MCF 10A (cell line): Measurements from ENCODE around the gene ABCB9. TPM values are rescaled to one million over a fixed set of nuclear protein-coding genes. Genes with fewer than 3 reads are reported as not detected.

Experiments used
- BruUV-seq: library from RNA; stranded (reverse); fragments of 400-500 nt; replicated peaks from 2 replicates; lab custom pipeline; 2021; lab: Mats Ljungman, UMichigan
- CTCF ChIA-PET: fragments of 300-600 bp; sonication (Branson Sonifier 250); formaldehyde crosslinking; extraction: SDS; loops from one replicate; lab custom pipeline; 2021; ENCODE audit warnings: antibody characterized with exemption, inconsistent platforms; lab: Yijun Ruan, JAX
- POLR2A ChIA-PET: fragments of 300-600, 350-650 bp; sonication (Branson Sonifier 250); formaldehyde crosslinking; extraction: SDS; loops from one replicate; lab custom pipeline; 2020; ENCODE audit warnings: antibody characterized with exemption, inconsistent platforms; lab: Yijun Ruan, JAX
- DNase-seq: peaks from one replicate; pipeline ENCODE4 v3.0.0-alpha.2; 2018; ENCODE audit not compliant: unreplicated experiment
- H3K27ac Mint-ChIP-seq: one replicate; pipeline ENCODE4 v1.8.0; 2022; ENCODE audit warnings: mild to moderate bottlenecking, low read depth, mixed read lengths; ENCODE audit not compliant: unreplicated experiment
- H3K27me3 Mint-ChIP-seq: one replicate; pipeline ENCODE4 v1.8.0; 2022; ENCODE audit warnings: mixed read lengths; ENCODE audit not compliant: insufficient read depth, unreplicated experiment
- H3K36me3 Mint-ChIP-seq: one replicate; pipeline ENCODE4 v1.8.0; 2022; ENCODE audit warnings: mild to moderate bottlenecking, moderate library complexity, mixed read lengths; ENCODE audit not compliant: insufficient read depth, unreplicated experiment
- H3K4me1 Mint-ChIP-seq: one replicate; pipeline ENCODE4 v1.8.0; 2022; ENCODE audit warnings: mixed read lengths; ENCODE audit not compliant: insufficient read depth, unreplicated experiment
- H3K4me3 Mint-ChIP-seq: one replicate; pipeline ENCODE4 v1.8.0; 2022; ENCODE audit warnings: mild to moderate bottlenecking, moderate library complexity, mixed read lengths; ENCODE audit not compliant: unreplicated experiment
- H3K9me3 Mint-ChIP-seq: one replicate; pipeline ENCODE4 v1.8.0; 2022; ENCODE audit warnings: mixed read lengths; ENCODE audit not compliant: unreplicated experiment
- CTCF ChIP-seq: fragments of 200-600 bp; IDR thresholded peaks from one replicate; pipeline ENCODE4 v1.8.0; 2022; ENCODE audit warnings: antibody characterized with exemption, mild to moderate bottlenecking; ENCODE audit not compliant: unreplicated experiment
- intact Hi-C: fragments of 100-400 bp; cut with micrococcal nuclease; formaldehyde crosslinking; loops from 2 replicates; pipeline ENCODE4 v1.14.1; 2022
- total RNA-seq: library from RNA; stranded (reverse); gene quantifications from 2 replicates; pipeline ENCODE4 v1.2.3, GENCODE V29; 2022

The ABCB9 gene
- total RNA-seq, 1 experiment from 2014 or later, result 1.6 TPM

GRCh38 chr12:122949405-122949804, 16.9 kb downstream of the ABCB9 start:
- H3K36me3 Mint-ChIP-seq, result no peaks in the 10 kb centered on the region
- ChIA-PET POLR2A (interaction anchor here (0.8 to 11.2 kb wide), 3 partner anchors 8 to 201 kb away, joined by 3 to 240 read pairs (median 4); partner anchors contain the start of genes PITPNM2 and VPS37B), CTCF (interaction anchor here (0.5 to 15.1 kb wide), 10 partner anchors 8 to 905 kb away, joined by 3 to 230 read pairs (median 4); no protein-coding TSS in a partner anchor)
- no peak overlapping the region for H3K4me3 Mint-ChIP-seq
- H3K27ac Mint-ChIP-seq, result no peak overlapping the region
- DNase-seq, result no peak
- no peaks in the 10 kb centered on the region for H3K9me3 Mint-ChIP-seq
- BruUV-seq, result no TSS peak
- H3K27me3 Mint-ChIP-seq, result no peaks in the 10 kb centered on the region
- TF ChIP-seq CTCF, result no peak
- intact Hi-C loops, result no loop called here
- peaks cover 33% of the 10 kb centered on the region for H3K4me1 Mint-ChIP-seq

- POLR2A ChIA-PET, result interaction anchor here (0.8 to 11.2 kb wide), 3 partner anchors 9 to 80 kb away, joined by 4 to 240 read pairs (median 14); partner anchors contain the start of gene VPS37B
- CTCF ChIA-PET, result interaction anchor here (0.6 to 15.1 kb wide), 6 partner anchors 9 to 904 kb away, joined by 3 to 230 read pairs (median 4); no protein-coding TSS in a partner anchor
- no peak overlapping the region for H3K4me3 Mint-ChIP-seq
- no peak for TF ChIP-seq CTCF
- DNase-seq, result no peak
- peaks cover 3% of the 10 kb centered on the region for H3K36me3 Mint-ChIP-seq
- H3K27ac Mint-ChIP-seq, result peak overlapping the region; percentile 93
- peaks cover 38% of the 10 kb centered on the region for H3K4me1 Mint-ChIP-seq
- intact Hi-C loops, result no loop called here
- H3K27me3 Mint-ChIP-seq, result no peaks in the 10 kb centered on the region
- no TSS peak for BruUV-seq
- H3K9me3 Mint-ChIP-seq, result no peaks in the 10 kb centered on the region
Observed at GRCh38 chr12:122948605-122949004, 17.7 kb downstream of the ABCB9 start.

- CTCF ChIA-PET, result interaction anchor here (0.6 to 15.1 kb wide), 14 partner anchors 17 to 309 kb away, joined by 3 to 230 read pairs (median 4); no protein-coding TSS in a partner anchor
- intact Hi-C loops, result loop anchor here (2.0 kb wide), 1 partner anchor 31 kb away; no protein-coding TSS in a partner anchor
- Mint-ChIP-seq H3K4me3 (peak overlapping the region; percentile 46), H3K9me3 (no peaks in the 10 kb centered on the region), H3K27me3 (no peaks in the 10 kb centered on the region), H3K27ac (peak overlapping the region; percentile 93), H3K36me3 (peaks cover 6% of the 10 kb centered on the region), H3K4me1 (peaks cover 47% of the 10 kb centered on the region)
- BruUV-seq, result no TSS peak
- no peak for TF ChIP-seq CTCF
- DNase-seq, result no peak
- POLR2A ChIA-PET, result interaction anchor here (0.7 to 11.2 kb wide), 20 partner anchors 9 to 291 kb away, joined by 3 to 240 read pairs (median 4); partner anchors contain the start of genes ABCB9, MPHOSPH9, MTRFR and OGFOD2
Observed at GRCh38 chr12:122947352-122947792, 18.9 kb downstream of the ABCB9 start.

GRCh38 chr12:122946690-122947341, 19.4 kb downstream of the ABCB9 start:
- peak; percentile 22 for TF ChIP-seq CTCF
- CTCF ChIA-PET, result interaction anchor here (0.6 to 15.1 kb wide), 16 partner anchors 17 to 309 kb away, joined by 3 to 230 read pairs (median 5); partner anchors contain the start of gene VPS37B
- no peaks in the 10 kb centered on the region for H3K9me3 Mint-ChIP-seq
- H3K4me1 Mint-ChIP-seq, result peaks cover 47% of the 10 kb centered on the region
- peak overlapping the region; percentile 93 for H3K27ac Mint-ChIP-seq
- peaks cover 6% of the 10 kb centered on the region for H3K36me3 Mint-ChIP-seq
- H3K27me3 Mint-ChIP-seq, result no peaks in the 10 kb centered on the region
- peak; percentile 100 for DNase-seq
- BruUV-seq, result no TSS peak
- H3K4me3 Mint-ChIP-seq, result peak overlapping the region; percentile 46
- intact Hi-C loops, result loop anchor here (1.0 to 2.0 kb wide), 2 partner anchors 30 to 59 kb away; no protein-coding TSS in a partner anchor
- POLR2A ChIA-PET, result interaction anchor here (0.7 to 11.2 kb wide), 24 partner anchors 9 to 291 kb away, joined by 3 to 240 read pairs (median 4); partner anchors contain the start of genes ABCB9, MPHOSPH9, MTRFR and OGFOD2
